ENCODE data around the gene CCDC28B. TPM values are rescaled to one million over a fixed set of nuclear protein-coding genes. Genes with fewer than 3 reads are reported as not detected.

CCDC28B gene
- total and polyA plus RNA-seq, 2 of the 13 experiments (the other 11 are each of a cell fraction or from before 2014, with no cell fraction given): 2.6 to 3.5 TPM

DNA sequence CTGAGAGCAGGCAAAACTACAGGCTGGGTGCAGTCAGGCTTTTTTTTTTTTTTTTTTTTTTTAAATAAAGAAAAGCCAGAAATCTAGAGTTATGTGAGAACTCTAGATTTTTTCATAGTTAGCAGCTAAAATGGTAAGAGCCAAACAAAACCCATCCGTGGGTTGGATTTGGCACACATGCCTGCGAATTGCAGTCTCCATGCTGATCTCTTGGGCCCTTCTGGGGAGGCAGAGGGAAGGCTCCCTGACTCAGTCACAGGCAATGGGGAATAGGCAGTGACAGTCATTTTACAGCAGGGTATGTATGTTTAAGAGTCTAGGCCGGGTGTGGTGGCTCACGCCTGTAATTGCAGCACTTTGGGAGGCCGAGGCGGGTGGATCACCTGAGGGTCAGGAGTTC is 18.3 kb upstream of the CCDC28B start:
- FAIRE-seq: no peak
- H3K9me3 ChIP-seq (ENCODE audit: low read length): no peaks in the 10 kb centered on the region
- POLR2A ChIA-PET: interaction anchor here (1.3 kb wide), 1 partner anchor 10 kb away, joined by 3 read pairs; no protein-coding TSS in a partner anchor
- peaks cover 53% of the 10 kb centered on the region for H3K79me2 ChIP-seq (ENCODE audit: insufficient read depth, low read length)
- peak overlapping the region; percentile 80; the same call in 1 of the 2 replicates for H3K4me2 ChIP-seq (ENCODE audit: low read depth, low read length)
- 98% methylated on average over 6 of the region's 6 CpGs for whole genome bisulfite sequencing (ENCODE audit: low lambda C conversion rate)
- in situ Hi-C loops (cut with HindIII; ENCODE audit: extremely low pct_ligation_motif_present, low pct_unique_long_range_greater_than_20kb): no loop called here
- H3K27me3 ChIP-seq (ENCODE audit: control insufficient read depth in 1 of 2, insufficient read depth in 2 of 2, low read length in 2 of 2): no peaks in the 10 kb centered on the region
- H3K36me3 ChIP-seq (replicated peaks in 1 of 2; ENCODE audit: control insufficient read depth in 1 of 2, insufficient read depth in 2 of 2, low read length in 2 of 2): peaks cover 14 to 37% of the 10 kb centered on the region in 2 experiments; a peak in 4 of 5 replicates
- intact Hi-C loops (cut with micrococcal nuclease; ENCODE audit: unreplicated experiment): no loop called here
- CTCF ChIA-PET (ENCODE audit: low intra/inter-chr PET ratio, low total read pairs): no interaction called here
- DNase-seq (ENCODE audit: low spot score): no peak
- H3K4me1 ChIP-seq (ENCODE audit: insufficient read depth, low read length): peaks cover 71% of the 10 kb centered on the region
- ATAC-seq: no peak
- no peak overlapping the region for H2AFZ ChIP-seq (ENCODE audit: low read length)
- peak overlapping the region; percentile 84; the same call in 1 of the 2 replicates for H3K9ac ChIP-seq (ENCODE audit: insufficient read depth, low read depth, low read length)
- BruUV-seq (replicated peaks): no TSS peak
- peaks cover 2% of the 10 kb centered on the region; the same call in 1 of the 2 replicates for H4K20me1 ChIP-seq (ENCODE audit: insufficient read depth, low read length)
- no peak overlapping the region for H3K27ac ChIP-seq (ENCODE audit: extremely low read length, insufficient read depth, low read length)
- H3K4me3 ChIP-seq (replicated peaks in 1 of 3; ENCODE audit: insufficient read depth in 1 of 3, low read depth in 2 of 3, low read length in 3 of 3): peak overlapping the region in 1 of 3 experiments; percentile 24; a peak in 1 of 6 replicates
- TF ChIP-seq SYNCRIP (IDR thresholded peaks at IDR 0.05; ENCODE audit: insufficient read depth, low read depth, low read length) (no peak), NFE2L1 (CRISPR knock-in tag; IDR thresholded peaks at IDR 0.05; ENCODE audit: borderline replicate concordance) (no peak), ZNF563 (CRISPR knock-in tag; IDR thresholded peaks at IDR 0.05) (no peak), TBP (CRISPR knock-in tag; IDR thresholded peaks at IDR 0.05) (no peak), SALL1 (CRISPR knock-in tag; IDR thresholded peaks at IDR 0.05) (no peak), ZSCAN30 (CRISPR knock-in tag; IDR thresholded peaks at IDR 0.05) (no peak), EZH2 (conservative IDR thresholded peaks at IDR 0.05; ENCODE audit: low read depth, low read length) (no peak), GPN1 (CRISPR knock-in tag; IDR thresholded peaks at IDR 0.05; ENCODE audit: borderline replicate concordance) (no peak), ZNF75D (CRISPR knock-in tag; IDR thresholded peaks at IDR 0.05; ENCODE audit: borderline replicate concordance) (no peak), ZMAT3 (CRISPR knock-in tag; conservative IDR thresholded peaks at IDR 0.05) (no peak), ZNF44 (CRISPR knock-in tag; IDR thresholded peaks at IDR 0.05) (no peak)
- TF ChIP-seq, protein P1, sequence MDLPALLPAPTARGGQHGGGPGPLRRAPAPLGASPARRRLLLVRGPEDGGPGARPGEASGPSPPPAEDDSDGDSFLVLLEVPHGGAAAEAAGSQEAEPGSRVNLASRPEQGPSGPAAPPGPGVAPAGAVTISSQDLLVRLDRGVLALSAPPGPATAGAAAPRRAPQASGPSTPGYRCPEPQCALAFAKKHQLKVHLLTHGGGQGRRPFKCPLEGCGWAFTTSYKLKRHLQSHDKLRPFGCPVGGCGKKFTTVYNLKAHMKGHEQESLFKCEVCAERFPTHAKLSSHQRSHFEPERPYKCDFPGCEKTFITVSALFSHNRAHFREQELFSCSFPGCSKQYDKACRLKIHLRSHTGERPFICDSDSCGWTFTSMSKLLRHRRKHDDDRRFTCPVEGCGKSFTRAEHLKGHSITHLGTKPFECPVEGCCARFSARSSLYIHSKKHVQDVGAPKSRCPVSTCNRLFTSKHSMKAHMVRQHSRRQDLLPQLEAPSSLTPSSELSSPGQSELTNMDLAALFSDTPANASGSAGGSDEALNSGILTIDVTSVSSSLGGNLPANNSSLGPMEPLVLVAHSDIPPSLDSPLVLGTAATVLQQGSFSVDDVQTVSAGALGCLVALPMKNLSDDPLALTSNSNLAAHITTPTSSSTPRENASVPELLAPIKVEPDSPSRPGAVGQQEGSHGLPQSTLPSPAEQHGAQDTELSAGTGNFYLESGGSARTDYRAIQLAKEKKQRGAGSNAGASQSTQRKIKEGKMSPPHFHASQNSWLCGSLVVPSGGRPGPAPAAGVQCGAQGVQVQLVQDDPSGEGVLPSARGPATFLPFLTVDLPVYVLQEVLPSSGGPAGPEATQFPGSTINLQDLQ (CRISPR knock-in tag; IDR thresholded peaks at IDR 0.05): no peak
- TF ChIP-seq, protein P2, sequence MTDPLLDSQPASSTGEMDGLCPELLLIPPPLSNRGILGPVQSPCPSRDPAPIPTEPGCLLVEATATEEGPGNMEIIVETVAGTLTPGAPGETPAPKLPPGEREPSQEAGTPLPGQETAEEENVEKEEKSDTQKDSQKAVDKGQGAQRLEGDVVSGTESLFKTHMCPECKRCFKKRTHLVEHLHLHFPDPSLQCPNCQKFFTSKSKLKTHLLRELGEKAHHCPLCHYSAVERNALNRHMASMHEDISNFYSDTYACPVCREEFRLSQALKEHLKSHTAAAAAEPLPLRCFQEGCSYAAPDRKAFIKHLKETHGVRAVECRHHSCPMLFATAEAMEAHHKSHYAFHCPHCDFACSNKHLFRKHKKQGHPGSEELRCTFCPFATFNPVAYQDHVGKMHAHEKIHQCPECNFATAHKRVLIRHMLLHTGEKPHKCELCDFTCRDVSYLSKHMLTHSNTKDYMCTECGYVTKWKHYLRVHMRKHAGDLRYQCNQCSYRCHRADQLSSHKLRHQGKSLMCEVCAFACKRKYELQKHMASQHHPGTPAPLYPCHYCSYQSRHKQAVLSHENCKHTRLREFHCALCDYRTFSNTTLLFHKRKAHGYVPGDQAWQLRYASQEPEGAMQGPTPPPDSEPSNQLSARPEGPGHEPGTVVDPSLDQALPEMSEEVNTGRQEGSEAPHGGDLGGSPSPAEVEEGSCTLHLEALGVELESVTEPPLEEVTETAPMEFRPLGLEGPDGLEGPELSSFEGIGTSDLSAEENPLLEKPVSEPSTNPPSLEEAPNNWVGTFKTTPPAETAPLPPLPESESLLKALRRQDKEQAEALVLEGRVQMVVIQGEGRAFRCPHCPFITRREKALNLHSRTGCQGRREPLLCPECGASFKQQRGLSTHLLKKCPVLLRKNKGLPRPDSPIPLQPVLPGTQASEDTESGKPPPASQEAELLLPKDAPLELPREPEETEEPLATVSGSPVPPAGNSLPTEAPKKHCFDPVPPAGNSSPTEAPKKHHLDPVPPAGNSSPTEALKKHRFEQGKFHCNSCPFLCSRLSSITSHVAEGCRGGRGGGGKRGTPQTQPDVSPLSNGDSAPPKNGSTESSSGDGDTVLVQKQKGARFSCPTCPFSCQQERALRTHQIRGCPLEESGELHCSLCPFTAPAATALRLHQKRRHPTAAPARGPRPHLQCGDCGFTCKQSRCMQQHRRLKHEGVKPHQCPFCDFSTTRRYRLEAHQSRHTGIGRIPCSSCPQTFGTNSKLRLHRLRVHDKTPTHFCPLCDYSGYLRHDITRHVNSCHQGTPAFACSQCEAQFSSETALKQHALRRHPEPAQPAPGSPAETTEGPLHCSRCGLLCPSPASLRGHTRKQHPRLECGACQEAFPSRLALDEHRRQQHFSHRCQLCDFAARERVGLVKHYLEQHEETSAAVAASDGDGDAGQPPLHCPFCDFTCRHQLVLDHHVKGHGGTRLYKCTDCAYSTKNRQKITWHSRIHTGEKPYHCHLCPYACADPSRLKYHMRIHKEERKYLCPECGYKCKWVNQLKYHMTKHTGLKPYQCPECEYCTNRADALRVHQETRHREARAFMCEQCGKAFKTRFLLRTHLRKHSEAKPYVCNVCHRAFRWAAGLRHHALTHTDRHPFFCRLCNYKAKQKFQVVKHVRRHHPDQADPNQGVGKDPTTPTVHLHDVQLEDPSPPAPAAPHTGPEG (CRISPR knock-in tag; IDR thresholded peaks at IDR 0.05): no peak
- TF ChIP-seq, protein P3, sequence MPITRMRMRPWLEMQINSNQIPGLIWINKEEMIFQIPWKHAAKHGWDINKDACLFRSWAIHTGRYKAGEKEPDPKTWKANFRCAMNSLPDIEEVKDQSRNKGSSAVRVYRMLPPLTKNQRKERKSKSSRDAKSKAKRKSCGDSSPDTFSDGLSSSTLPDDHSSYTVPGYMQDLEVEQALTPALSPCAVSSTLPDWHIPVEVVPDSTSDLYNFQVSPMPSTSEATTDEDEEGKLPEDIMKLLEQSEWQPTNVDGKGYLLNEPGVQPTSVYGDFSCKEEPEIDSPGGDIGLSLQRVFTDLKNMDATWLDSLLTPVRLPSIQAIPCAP (CRISPR knock-in tag; IDR thresholded peaks at IDR 0.05; ENCODE audit: low read depth): no peak
- TF ChIP-seq, protein P4, sequence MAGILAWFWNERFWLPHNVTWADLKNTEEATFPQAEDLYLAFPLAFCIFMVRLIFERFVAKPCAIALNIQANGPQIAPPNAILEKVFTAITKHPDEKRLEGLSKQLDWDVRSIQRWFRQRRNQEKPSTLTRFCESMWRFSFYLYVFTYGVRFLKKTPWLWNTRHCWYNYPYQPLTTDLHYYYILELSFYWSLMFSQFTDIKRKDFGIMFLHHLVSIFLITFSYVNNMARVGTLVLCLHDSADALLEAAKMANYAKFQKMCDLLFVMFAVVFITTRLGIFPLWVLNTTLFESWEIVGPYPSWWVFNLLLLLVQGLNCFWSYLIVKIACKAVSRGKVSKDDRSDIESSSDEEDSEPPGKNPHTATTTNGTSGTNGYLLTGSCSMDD (CRISPR knock-in tag; IDR thresholded peaks at IDR 0.05): no peak
